Activated CD8-positive, alpha-beta memory T cell treated with anti-CD3 and anti-CD28 coated beads for 1 hour (primary cell): ENCODE results near the gene CCNB1IP1.
"Not testable (repeated sequence)": the region's sequence is repeated elsewhere in the genome, so short reads cannot be mapped to it uniquely, and the experiment has no call there.

ENCODE experiments used
- DNase-seq, 2 donors: peaks; one replicate each; pipeline ENCODE4 v3.0.0-alpha.2; 2020; ENCODE audit warnings: low read depth in 1 of 2; ENCODE audit errors: extremely low read depth in 1 of 2

The CCNB1IP1 gene

GRCh38 chr14:20332788-20333493 is at the start of gene CCNB1IP1:
Gene CCNB1IP1, minus strand, starts transcription at chr14:20333279. Its CDS starts 16,756 bp downstream, at chr14:20316523.
- DNase-seq, result no peak

GRCh38 chr14:20382526-20382925 is 49.4 kb upstream of the CCNB1IP1 start:
- no peak for DNase-seq

- DNase-seq, result no peak
These were observed 48.3 kb upstream of the CCNB1IP1 start for GRCh38 chr14:20381341-20381740.

GRCh38 chr14:20380681-20381080 is 47.6 kb upstream of the CCNB1IP1 start:
- no peak for DNase-seq

- no peak for DNase-seq
These were observed 46.7 kb upstream of the CCNB1IP1 start for GRCh38 chr14:20379743-20380142.

GRCh38 chr14:20377171-20377570 is 44.1 kb upstream of the CCNB1IP1 start:
- no peak for DNase-seq

- DNase-seq, result no peak
These were observed 43.1 kb upstream of the CCNB1IP1 start for GRCh38 chr14:20376071-20376588.

GRCh38 chr14:20375471-20375870 is 42.4 kb upstream of the CCNB1IP1 start:
- DNase-seq, result no peak

GRCh38 chr14:20372796-20373195 is 39.7 kb upstream of the CCNB1IP1 start:
- DNase-seq, result no peak

GRCh38 chr14:20365928-20366327 is 32.8 kb upstream of the CCNB1IP1 start:
- DNase-seq, result no peak

GRCh38 chr14:20358474-20358873 is 25.4 kb upstream of the CCNB1IP1 start:
- not testable (repeated sequence) for DNase-seq

GRCh38 chr14:20356422-20356821 is 23.3 kb upstream of the CCNB1IP1 start:
- no peak for DNase-seq

- DNase-seq, result no peak
These were observed 17.8 kb upstream of the CCNB1IP1 start for GRCh38 chr14:20350860-20351259.

GRCh38 chr14:20350282-20350681 is 17.2 kb upstream of the CCNB1IP1 start:
- no peak for DNase-seq

- DNase-seq, result no peak
These were observed 14.7 kb upstream of the CCNB1IP1 start for GRCh38 chr14:20347747-20348146.

- no peak for DNase-seq
These were observed 13.6 kb upstream of the CCNB1IP1 start for GRCh38 chr14:20346713-20347112.

GRCh38 chr14:20345366-20345765 is 12.3 kb upstream of the CCNB1IP1 start:
- no peak for DNase-seq

GRCh38 chr14:20343862-20344220 is 10.8 kb upstream of the CCNB1IP1 start:
- DNase-seq, result no peak

- DNase-seq, result peak; percentile 72 to 75
These were observed 10.2 kb upstream of the CCNB1IP1 start, which contains the start of gene PARP2 for GRCh38 chr14:20343092-20343861. Gene PARP2, plus strand, starts transcription at chr14:20343635. Its CDS starts 7 bp downstream, at chr14:20343642.

GRCh38 chr14:20341646-20342045 is 8.6 kb upstream of the CCNB1IP1 start:
- no peak for DNase-seq

GRCh38 chr14:20341032-20341431 is 8.0 kb upstream of the CCNB1IP1 start:
- not testable (repeated sequence) for DNase-seq

GRCh38 chr14:20334017-20334416 is 938 bp upstream of the CCNB1IP1 start:
- no peak for DNase-seq
